Glutamatergic neuron (in vitro differentiated cells): ENCODE data around the gene CBLB. TPM values are rescaled to one million over a fixed set of nuclear protein-coding genes. Genes with fewer than 3 reads are reported as not detected.

Experiments
- DNase-seq: peaks from one replicate; pipeline ENCODE4 v3.0.0; 2022
- H3K27ac Mint-ChIP-seq: one replicate; pipeline ENCODE4 v1.8.0; 2020; ENCODE audit warnings: mild to moderate bottlenecking, mixed read lengths, inconsistent platforms; ENCODE audit not compliant: unreplicated experiment
- H3K27me3 Mint-ChIP-seq: one replicate; pipeline ENCODE4 v1.8.0; 2020; ENCODE audit warnings: mild to moderate bottlenecking, moderate library complexity, mixed read lengths, inconsistent platforms; ENCODE audit not compliant: unreplicated experiment
- H3K36me3 Mint-ChIP-seq: one replicate; pipeline ENCODE4 v1.8.0; 2020; ENCODE audit warnings: mild to moderate bottlenecking, mixed read lengths, inconsistent platforms; ENCODE audit not compliant: unreplicated experiment
- H3K4me1 Mint-ChIP-seq: one replicate; pipeline ENCODE4 v1.8.0; 2020; ENCODE audit warnings: mild to moderate bottlenecking, low read depth, mixed read lengths, inconsistent platforms; ENCODE audit not compliant: unreplicated experiment
- H3K4me3 Mint-ChIP-seq: one replicate; pipeline ENCODE4 v1.8.0; 2020; ENCODE audit warnings: mild to moderate bottlenecking, mixed read lengths, inconsistent platforms; ENCODE audit not compliant: unreplicated experiment
- H3K9me3 Mint-ChIP-seq: one replicate; pipeline ENCODE4 v1.8.0; 2020; ENCODE audit warnings: mild to moderate bottlenecking, moderate library complexity, mixed read lengths, inconsistent platforms; ENCODE audit not compliant: unreplicated experiment
- CTCF ChIP-seq: fragments of 200-600 bp; sonication (generic); IDR thresholded peaks from one replicate; pipeline ENCODE4 v1.5.0; 2021; ENCODE audit not compliant: partially characterized antibody, unreplicated experiment
- total RNA-seq: library from RNA; stranded (reverse); fragmentation: NEBNext Ultra II Directional; extraction: Animal tissue kit (Norgen Biotek cat#: 25700); gene quantifications from one replicate; pipeline ENCODE4 v1.2.1, GENCODE V29; 2021; ENCODE audit not compliant: unreplicated experiment

CBLB gene
- total RNA-seq, 1 donor from 2014 or later: 269 TPM

GRCh38 chr3:105834768-105835167, 34.0 kb downstream of the CBLB start:
- Mint-ChIP-seq H3K9me3 (no peaks in the 10 kb centered on the region), H3K4me1 (peaks cover 35% of the 10 kb centered on the region), H3K4me3 (no peak overlapping the region), H3K27ac (no peak overlapping the region), H3K36me3 (peaks cover 4% of the 10 kb centered on the region), H3K27me3 (peaks cover 1% of the 10 kb centered on the region)
- no peak for DNase-seq
- TF ChIP-seq CTCF: no peak

GRCh38 chr3:105832644-105833043, 36.2 kb downstream of the CBLB start:
- no peak for TF ChIP-seq CTCF
- Mint-ChIP-seq H3K27me3 (peaks cover 4% of the 10 kb centered on the region), H3K36me3 (peaks cover 4% of the 10 kb centered on the region), H3K9me3 (no peaks in the 10 kb centered on the region), H3K4me1 (peaks cover 41% of the 10 kb centered on the region), H3K4me3 (no peak overlapping the region), H3K27ac (no peak overlapping the region)
- DNase-seq: no peak

GRCh38 chr3:105830836-105831235, 38.0 kb downstream of the CBLB start:
- Mint-ChIP-seq H3K9me3 (no peaks in the 10 kb centered on the region), H3K4me3 (no peak overlapping the region), H3K27ac (peak overlapping the region; percentile 19), H3K27me3 (peaks cover 4% of the 10 kb centered on the region), H3K36me3 (peaks cover 4% of the 10 kb centered on the region), H3K4me1 (peaks cover 36% of the 10 kb centered on the region)
- TF ChIP-seq CTCF: no peak
- no peak for DNase-seq

GRCh38 chr3:105829871-105830622, 38.8 kb downstream of the CBLB start:
- no peak overlapping the region for H3K4me3 Mint-ChIP-seq
- DNase-seq: no peak
- no peak for TF ChIP-seq CTCF
- H3K27me3 Mint-ChIP-seq: peaks cover 6% of the 10 kb centered on the region
- peaks cover 4% of the 10 kb centered on the region for H3K36me3 Mint-ChIP-seq
- H3K4me1 Mint-ChIP-seq: peaks cover 30% of the 10 kb centered on the region
- no peaks in the 10 kb centered on the region for H3K9me3 Mint-ChIP-seq
- no peak overlapping the region for H3K27ac Mint-ChIP-seq

- no peak for DNase-seq
- H3K4me3 Mint-ChIP-seq: no peak overlapping the region
- peaks cover 6% of the 10 kb centered on the region for H3K27me3 Mint-ChIP-seq
- H3K27ac Mint-ChIP-seq: no peak overlapping the region
- no peaks in the 10 kb centered on the region for H3K9me3 Mint-ChIP-seq
- TF ChIP-seq CTCF: no peak
- H3K36me3 Mint-ChIP-seq: peaks cover 4% of the 10 kb centered on the region
- peaks cover 26% of the 10 kb centered on the region for H3K4me1 Mint-ChIP-seq
Observed at GRCh38 chr3:105829229-105829628, 39.6 kb downstream of the CBLB start.
